Right ventricle myocardium superior (tissue), 1 donor: Measurements from ENCODE around the gene SPEM2. TPM values are rescaled to one million over a fixed set of nuclear protein-coding genes. Genes with fewer than 3 reads are reported as not detected.

Source experiments
- ATAC-seq: fragments of 200-7000 bp; cut with Tn5 transposase; one replicate; pipeline ENCODE4 v1.9.1; 2020; ENCODE audit warnings: mild to moderate bottlenecking; ENCODE audit not compliant: poor library complexity
- DNase-seq: peaks from one replicate; pipeline ENCODE4 v3.0.0-alpha.2; 2020
- intact Hi-C: fragments of 100-400 bp; cut with DNase I; formaldehyde crosslinking; loops from one replicate; pipeline ENCODE4 v1.11.2; 2022
- total RNA-seq: library from RNA; stranded (reverse); fragmentation: NEBNext Ultra II Directional; extraction: Animal tissue kit (Norgen Biotek cat#: 25700); gene quantifications from one replicate; pipeline ENCODE4 v1.2.1, GENCODE V29; 2021
- donor health status: DM: no; HTN: yes; CAD: no; lungs with severe emphysema.

The SPEM2 gene
- total RNA-seq, 1 donor from 2014 or later = not detected

DNA sequence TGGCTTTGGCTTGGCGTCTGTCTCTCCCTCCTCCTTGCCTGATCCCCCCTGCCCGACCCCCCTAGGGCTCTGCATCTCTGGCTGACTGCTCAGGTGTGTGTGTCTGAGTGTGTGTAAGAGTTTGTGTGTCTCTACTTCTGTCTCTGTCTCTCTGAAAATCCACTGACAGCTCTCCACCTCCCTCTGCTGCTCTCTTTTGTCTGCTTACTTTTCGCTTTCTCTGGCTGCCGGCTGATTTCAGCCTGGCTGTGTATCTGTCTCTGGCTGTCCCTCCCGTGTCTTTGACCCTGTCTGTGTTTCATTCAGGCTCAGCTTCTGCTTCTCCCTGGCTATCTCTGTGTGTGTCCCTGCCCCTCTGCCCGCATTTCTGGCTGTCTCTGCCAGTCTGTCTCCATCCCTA is 9.1 kb upstream of the SPEM2 start:
- no peak for DNase-seq
- intact Hi-C loops = no loop called here
- ATAC-seq = no peak

DNA sequence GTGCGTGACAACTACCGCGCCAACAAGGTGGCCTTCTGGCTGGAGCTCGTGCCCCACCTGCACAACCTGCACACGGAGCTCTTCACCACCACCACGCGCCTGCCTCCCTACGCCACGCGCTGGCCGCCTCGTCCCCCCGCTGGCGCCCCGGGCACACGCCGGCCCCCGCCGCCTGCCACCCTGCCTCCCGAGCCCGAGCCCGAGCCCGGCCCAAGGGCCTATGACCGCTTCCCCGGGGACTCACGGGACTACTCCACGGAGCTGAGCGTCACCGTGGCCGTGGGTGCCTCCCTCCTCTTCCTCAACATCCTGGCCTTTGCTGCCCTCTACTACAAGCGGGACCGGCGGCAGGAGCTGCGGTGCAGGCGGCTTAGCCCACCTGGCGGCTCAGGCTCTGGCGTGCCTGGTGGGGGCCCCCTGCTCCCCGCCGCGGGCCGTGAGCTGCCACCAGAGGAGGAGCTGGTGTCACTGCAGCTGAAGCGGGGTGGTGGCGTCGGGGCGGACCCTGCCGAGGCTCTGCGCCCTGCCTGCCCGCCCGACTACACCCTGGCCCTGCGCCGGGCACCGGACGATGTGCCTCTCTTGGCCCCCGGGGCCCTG is 8.3 kb upstream of the SPEM2 start:
- intact Hi-C loops = no loop called here
- ATAC-seq (no peak), DNase-seq (no peak)

- DNase-seq (no peak), ATAC-seq (no peak)
- intact Hi-C loops = no loop called here
Measured at GRCh38 chr17:7418472-7419152, 6.8 kb upstream of the SPEM2 start.

- no peak for ATAC-seq
- no peak for DNase-seq
- intact Hi-C loops = no loop called here
Measured at GRCh38 chr17:7419819-7420610, 5.4 kb upstream of the SPEM2 start, which contains the start of gene SPEM1. TSS of gene SPEM1 (plus strand) at chr17:7420324. CDS start at chr17:7420385, 61 bp downstream.

DNA sequence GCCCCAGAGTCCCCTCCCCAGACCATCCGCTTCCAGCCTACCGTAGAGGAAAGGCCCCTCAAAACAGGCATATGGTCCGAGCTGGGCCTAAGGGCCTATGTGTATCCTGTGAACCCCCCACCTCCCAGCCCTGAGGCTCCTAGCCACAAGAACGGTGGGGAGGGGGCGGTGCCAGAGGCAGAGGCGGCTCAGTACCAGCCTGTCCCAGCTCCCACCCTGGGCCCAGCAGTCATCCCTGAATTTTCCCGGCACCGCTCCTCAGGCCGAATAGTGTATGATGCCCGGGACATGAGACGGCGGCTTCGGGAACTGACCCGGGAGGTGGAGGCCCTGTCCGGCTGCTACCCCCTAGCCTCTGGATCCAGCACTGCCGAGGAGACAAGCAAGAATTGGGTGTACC is 4.2 kb upstream of the SPEM2 start:
- intact Hi-C loops = no loop called here
- no peak for DNase-seq
- ATAC-seq = no peak

DNA sequence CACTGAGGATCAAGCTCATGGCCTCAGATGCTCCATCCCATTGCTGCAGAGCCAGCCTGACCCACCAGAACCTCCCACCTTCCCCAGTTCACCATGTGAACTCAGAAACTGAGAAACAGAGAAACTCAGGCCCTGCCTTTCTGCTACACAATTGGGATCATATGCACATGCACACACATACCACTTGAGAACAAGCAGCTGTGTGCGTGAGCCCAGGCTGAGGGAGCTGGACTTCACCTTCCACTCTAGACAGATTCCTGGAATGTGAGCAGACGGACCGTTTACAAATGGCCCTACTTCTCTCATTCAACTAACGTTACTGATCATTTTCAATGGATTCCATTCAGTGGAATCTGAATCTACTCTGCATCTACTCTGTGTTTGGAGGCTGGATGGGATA is 1.7 kb upstream of the SPEM2 start:
- intact Hi-C loops = no loop called here
- ATAC-seq (no peak), DNase-seq (no peak)

DNA sequence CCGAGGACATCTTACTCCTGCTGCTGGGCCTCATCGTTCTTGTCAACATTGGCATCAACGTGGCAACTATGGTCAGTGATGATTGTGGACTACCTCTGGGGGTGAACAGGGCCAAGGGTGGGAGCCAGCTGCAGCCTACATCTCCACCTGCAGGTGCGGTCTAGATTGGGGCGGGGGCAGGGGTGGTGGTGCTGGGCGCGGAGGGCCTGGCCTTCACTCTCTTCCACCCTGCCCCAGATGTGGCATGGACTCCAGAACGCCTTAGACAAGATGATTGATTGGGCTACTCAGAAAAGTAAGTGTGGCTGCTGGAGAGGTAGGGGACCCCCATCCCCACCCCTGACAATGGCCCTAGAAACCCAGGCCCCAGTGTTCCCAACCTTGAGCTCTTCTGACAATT is 340 bp downstream of the SPEM2 start:
- intact Hi-C loops = no loop called here
- DNase-seq (no peak), ATAC-seq (no peak)

- ATAC-seq (no peak), DNase-seq (no peak)
Measured at GRCh38 chr17:7426203-7426863, 917 bp downstream of the SPEM2 start.

GRCh38 chr17:7426896-7427489 is 1.6 kb downstream of the SPEM2 start:
- ATAC-seq (no peak), DNase-seq (no peak)
- intact Hi-C loops = no loop called here

More at GRCh38 chr17:7426203-7426863, 917 bp downstream of the SPEM2 start:
- intact Hi-C loops = no loop called here

DNA sequence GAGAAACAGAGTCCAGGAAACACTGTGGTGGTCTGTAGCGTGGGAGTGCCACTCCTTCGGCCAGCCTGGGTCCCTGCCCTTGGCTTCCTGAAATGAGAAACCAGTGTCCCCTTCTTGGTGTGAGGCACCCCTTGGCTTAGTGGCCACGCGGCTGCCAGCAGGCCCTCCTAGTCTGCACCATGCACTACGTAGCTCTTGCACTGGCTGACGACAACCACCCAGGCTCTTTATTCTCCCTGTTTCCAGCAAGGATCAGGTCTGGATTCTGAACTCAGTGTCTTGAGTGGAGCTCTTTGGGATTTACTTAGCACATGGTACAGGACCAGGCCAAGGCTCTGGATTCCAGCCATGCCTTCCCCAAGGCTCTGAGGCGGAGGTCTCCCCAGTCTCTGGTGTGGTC is 2.1 kb downstream of the SPEM2 start:
- ATAC-seq (no peak), DNase-seq (no peak)
- intact Hi-C loops = no loop called here

- DNase-seq = no peak
- intact Hi-C loops = no loop called here
- no peak for ATAC-seq
Measured at GRCh38 chr17:7428557-7428956, 3.1 kb downstream of the SPEM2 start, which contains the start of gene SPEM3. TSS of gene SPEM3 (plus strand) at chr17:7428857. CDS start at chr17:7428903, 46 bp downstream.

- DNase-seq (no peak), ATAC-seq (no peak)
- intact Hi-C loops = loop anchor here (10.0 kb wide), 1 partner anchor 75 kb away; the partner anchor contains the start of genes KCTD11 and TMEM95
Measured at GRCh38 chr17:7429722-7430121, 4.3 kb downstream of the SPEM2 start.

DNA sequence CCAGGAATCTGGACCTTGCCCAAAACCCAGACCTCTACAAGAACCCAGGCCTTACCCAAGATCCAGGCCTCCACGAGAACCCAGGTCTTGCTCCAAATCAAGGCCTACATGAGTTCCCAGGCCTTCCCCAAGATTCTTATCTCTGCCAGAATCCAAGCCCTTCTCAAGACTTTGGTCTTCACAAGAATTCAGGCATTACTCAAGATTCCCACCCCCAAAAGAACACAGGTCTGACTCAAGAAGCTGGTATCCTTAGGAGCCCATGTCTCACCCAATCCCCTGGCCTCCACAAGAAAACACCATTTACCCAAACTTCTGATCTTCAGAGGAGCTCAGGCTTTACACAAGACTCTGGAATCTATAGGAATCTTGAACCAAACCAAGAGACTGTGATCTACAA is 5.8 kb downstream of the SPEM2 start:
- no peak for DNase-seq

GRCh38 chr17:7432296-7432695 is 6.9 kb downstream of the SPEM2 start:
- DNase-seq (no peak), ATAC-seq (no peak)
- intact Hi-C loops = loop anchor here (10.0 kb wide), 1 partner anchor 77 kb away; the partner anchor contains the start of genes KCTD11 and TMEM95

More for the DNA sequence above, 5.8 kb downstream of the SPEM2 start:
- no peak for ATAC-seq
- intact Hi-C loops = loop anchor here (10.0 kb wide), 1 partner anchor 76 kb away; the partner anchor contains the start of genes KCTD11 and TMEM95

DNA sequence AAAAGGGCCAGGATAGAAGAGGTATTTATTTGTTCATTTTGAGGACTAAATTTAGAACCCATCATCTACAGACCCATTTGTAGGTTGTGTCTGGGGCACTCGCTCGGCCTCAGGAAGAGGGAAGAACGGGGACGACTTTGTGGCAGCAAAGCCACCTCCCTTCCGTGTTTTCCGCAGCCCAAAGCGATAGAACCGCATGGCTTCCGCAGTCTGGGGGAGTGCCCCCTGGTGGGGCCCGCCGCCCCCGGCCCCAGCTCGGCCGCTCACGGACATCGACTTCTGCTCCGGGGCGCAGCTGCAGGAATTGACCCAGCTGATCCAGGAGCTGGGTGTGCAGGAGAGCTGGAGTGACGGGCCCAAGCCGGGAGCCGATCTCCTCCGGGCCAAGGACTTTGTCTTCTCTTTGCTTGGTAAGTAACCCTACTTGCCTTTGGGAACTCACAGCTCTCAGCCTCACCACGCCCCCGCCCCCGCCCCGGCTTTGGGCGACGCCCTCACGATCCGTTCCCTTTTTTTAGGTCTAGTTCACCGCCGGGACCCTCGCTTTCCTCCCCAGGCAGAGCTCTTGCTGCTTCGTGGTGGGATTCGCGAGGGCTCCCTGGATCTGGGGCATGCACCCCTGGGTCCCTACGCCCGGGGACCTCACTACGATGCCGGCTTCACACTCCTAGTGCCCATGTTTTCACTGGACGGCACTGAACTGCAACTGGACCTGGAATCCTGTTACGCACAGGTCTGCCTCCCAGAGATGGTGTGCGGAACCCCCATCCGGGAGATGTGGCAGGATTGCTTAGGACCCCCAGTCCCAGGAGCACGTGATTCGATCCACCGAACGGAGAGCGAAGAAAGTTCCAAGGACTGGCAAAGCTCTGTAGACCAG is 10.5 kb downstream of the SPEM2 start:
- intact Hi-C loops = loop anchor here (2.0 to 10.0 kb wide), 3 partner anchors 46 to 125 kb away; partner anchors contain the start of genes KCTD11, POLR2A, SENP3 and SLC35G6
- peak; percentile 71 for DNase-seq
- ATAC-seq = peak; percentile 1

DNA sequence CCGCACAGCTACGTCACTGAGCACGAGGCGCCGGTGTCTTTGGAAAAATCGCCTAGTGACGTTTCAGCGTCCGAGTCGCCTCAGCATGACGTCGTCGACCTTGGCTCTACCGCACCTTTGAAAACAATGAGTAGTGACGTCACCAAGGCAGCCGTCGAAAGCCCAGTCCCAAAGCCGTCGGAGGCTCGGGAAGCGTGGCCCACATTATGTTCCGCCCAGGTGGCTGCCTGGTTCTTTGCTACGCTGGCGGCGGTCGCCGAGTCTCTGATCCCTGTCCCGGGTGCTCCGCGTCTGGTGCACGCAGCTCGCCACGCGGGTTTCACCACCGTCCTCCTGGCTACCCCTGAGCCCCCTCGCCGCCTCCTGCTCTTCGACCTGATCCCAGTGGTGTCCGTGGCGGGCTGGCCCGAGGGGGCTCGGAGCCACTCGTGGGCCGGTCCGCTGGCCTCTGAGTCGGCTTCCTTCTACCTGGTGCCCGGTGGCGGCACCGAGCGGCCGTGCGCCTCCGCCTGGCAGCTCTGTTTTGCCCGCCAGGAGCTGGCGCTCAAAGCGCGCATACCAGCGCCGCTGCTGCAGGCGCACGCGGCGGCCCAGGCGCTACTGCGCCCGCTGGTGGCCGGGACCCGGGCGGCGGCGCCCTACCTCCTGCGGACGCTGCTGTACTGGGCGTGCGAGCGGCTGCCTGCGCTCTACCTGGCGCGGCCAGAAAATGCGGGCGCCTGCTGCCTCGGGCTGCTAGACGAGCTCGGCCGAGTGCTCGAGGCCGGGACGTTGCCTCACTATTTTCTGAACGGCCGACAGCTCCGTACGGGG is 11.3 kb downstream of the SPEM2 start:
- intact Hi-C loops = loop anchor here (2.0 to 10.0 kb wide), 3 partner anchors 46 to 124 kb away; partner anchors contain the start of genes KCTD11, POLR2A, SENP3 and SLC35G6
- DNase-seq (peak; percentile 87), ATAC-seq (peak; percentile 80)
